Measurements from ENCODE around the gene KRTAP10-11. TPM values are rescaled to one million over a fixed set of nuclear protein-coding genes. Genes with fewer than 3 reads are reported as not detected.
"Not testable (repeated sequence)": the region's sequence is repeated elsewhere in the genome, so short reads cannot be mapped to it uniquely, and the experiment has no call there.

KRTAP10-11 gene, protein sequence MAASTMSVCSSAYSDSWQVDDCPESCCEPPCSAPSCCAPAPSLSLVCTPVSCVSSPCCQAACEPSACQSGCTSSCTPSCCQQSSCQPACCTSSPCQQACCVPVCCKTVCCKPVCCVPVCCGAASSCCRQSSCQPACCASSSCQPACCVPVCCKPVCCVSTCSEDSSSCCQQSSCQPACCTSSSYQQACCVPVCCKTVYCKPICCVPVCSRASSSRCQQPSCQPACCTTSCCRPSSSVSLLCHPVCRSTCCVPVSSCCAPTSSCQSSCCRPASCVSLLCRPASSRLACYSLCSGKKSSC
- not detected for polyA plus RNA-seq (2013, experiment 1 of 2; ENCODE audit: insufficient read length)
- polyA plus RNA-seq (2013, experiment 2 of 2; ENCODE audit: insufficient read length) = not detected

DNA sequence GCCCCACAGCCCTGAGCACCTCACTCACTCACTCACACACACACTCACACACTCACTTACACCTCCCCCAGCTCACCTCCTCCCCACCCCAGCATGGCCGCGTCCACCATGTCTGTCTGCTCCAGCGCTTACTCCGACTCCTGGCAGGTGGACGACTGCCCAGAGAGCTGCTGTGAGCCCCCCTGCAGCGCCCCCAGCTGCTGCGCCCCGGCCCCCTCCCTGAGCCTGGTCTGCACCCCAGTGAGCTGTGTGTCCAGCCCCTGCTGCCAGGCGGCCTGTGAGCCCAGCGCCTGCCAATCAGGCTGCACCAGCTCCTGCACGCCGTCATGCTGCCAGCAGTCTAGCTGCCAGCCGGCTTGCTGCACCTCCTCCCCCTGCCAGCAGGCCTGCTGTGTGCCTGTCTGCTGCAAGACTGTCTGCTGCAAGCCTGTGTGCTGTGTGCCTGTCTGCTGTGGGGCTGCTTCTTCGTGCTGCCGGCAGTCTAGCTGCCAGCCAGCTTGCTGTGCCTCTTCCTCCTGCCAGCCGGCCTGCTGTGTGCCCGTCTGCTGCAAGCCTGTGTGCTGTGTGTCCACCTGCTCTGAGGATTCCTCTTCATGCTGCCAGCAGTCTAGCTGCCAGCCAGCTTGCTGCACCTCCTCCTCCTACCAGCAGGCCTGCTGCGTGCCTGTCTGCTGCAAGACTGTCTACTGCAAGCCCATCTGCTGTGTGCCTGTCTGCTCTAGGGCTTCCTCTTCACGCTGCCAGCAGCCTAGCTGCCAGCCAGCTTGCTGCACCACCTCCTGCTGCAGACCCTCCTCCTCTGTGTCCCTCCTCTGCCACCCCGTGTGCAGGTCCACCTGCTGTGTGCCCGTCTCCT is at the start of gene KRTAP10-11:
Gene KRTAP10-11, plus strand, starts transcription at position 49 of the 856 bp plus-strand sequence. Its CDS starts 45 bp downstream, at position 94.
- DNase-seq = not testable (repeated sequence)

DNA sequence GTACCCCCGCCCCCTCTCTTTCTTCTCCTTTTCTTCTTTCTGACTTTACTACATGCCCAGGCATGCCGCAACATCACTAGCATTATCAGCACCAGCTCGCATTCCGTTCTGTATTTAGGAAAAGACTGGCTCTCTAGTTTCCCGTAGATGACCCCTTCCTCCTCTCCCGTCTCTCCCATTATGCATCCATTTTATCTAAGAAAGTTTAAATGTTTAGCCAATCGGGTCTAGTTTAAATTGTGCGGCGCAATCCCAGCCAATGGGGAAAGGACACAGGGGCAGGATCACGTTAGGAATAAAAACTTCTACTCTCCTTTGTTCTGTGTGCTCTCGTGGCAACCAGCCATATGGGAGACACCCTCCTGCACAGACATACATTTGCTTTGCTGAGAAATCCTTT is 48.2 kb upstream of the KRTAP10-11 start:
- no peak for DNase-seq

DNA sequence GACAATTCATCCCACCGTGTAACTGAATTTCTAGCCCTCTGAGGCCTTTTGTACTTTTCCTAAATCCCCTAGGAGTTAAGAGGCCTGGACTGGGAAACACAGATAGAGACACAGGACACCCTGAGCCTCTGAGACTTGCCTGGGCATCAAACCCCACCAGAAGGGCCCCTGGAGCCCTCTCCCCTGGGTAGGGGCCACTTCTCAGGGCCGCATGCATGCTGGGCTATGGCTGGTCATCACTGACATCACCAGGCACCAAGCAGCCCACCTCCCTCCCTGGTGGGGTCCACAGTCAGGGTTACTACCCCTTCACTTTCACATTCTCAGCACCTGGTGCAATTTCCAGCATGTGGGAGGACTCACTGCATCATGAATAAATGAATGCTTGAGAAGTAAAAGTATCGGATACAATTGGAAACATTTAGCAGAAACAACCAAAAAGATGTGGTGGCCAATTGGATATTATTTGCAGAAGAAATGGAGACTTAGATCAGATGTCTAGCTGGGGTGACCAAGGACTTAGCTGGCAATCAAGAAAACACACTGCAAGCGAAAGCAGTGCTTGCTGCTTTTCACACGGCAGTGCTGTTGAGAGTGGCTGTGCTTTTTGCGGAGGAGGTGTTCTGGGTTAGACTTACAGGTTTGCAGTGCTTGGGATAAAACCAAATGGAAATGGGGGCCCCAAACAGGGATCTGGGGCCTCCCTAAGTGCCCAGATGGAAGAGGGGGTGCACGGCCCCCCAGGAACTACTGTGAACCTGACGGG is 46.8 kb upstream of the KRTAP10-11 start:
- DNase-seq = no peak

DNA sequence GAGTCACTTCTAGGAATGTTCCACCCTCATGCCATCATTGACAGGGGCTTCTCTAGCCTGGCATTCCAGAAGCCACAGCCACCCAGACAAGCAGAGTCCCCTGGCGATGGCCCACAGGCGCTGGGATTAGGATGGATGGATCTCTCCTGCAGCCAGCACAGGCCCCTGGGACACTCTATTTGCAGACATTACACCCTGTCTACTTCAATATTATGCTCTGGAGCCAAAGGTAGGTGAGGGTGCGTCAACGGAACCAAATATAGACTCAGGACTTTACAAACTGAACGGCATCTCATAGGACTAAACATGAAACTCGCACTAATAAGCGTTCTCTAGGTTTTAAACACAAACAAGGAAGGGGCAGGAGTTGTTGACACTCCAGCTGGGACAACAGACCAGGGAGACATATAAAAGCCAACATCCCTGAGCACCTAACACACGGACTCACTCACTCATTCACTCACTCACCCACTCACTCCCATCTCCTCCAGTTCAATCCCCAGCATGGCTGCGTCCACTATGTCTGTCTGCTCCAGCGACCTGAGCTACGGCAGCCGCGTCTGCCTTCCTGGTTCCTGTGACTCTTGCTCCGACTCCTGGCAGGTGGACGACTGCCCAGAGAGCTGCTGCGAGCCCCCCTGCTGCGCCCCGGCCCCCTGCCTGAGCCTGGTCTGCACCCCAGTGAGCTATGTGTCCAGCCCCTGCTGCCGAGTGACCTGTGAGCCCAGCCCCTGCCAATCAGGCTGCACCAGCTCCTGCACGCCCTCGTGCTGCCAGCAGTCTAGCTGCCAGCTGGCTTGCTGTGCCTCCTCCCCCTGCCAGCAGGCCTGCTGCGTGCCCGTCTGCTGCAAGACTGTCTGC is 45.9 kb upstream of the KRTAP10-11 start, which contains the start of gene KRTAP10-7:
Gene KRTAP10-7, plus strand, starts transcription at position 480 of the 861 bp plus-strand sequence. Its CDS starts 25 bp downstream, at position 505.
- DNase-seq = not testable (repeated sequence)

DNA sequence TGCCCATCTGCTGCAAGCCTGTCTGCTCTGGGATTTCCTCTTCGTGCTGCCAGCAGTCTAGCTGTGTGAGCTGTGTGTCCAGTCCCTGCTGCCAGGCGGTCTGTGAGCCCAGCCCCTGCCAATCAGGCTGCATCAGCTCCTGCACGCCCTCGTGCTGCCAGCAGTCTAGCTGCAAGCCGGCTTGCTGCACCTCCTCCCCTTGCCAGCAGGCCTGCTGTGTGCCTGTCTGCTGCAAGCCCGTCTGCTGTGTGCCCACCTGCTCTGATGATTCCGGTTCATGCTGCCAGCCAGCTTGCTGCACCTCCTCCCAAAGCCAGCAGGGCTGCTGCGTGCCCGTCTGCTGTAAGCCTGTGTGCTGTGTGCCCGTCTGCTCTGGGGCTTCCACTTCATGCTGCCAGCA is 45.1 kb upstream of the KRTAP10-11 start:
- not testable (repeated sequence) for DNase-seq

DNA sequence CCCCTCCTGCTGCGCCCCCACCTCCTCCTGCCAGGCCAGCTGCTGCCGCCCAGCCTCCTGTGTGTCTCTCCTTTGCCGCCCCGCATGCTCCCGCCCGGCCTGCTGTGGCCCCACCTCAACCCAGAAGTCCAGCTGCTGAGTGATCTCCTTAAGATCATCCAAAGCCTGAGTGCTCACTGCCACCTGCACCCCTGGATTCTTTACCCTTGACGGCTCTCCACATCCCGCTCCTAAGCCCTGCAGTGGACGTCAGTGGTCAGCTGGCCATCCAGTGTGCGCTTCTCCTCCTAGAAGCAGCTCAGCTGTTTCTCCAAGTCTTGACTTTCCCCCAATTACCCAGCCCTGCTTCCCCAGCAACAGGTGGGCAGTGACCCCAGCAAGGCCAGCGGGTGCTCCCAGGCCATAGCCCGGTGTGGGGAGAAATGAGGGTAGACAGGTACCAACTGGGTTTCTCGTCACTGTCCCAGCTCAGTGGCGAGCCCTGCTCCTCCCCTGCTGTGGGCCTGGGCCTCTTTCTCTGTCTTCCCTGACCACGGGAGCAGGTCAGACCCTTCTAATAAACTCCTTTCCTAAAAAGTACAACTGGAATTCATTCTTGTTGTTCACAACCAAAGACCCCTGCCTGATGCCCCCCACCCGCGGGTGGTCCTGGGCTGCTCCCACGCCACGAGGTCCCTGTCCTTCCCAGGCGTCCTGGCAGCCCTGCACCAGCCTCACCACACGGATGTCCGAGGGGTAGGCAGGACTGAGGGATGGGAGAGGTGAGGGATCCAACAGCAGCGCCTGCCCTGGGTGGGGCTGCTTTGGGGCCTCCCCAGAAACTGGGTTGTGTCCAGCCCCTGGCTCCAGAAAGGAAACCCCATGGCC is 44.4 kb upstream of the KRTAP10-11 start:
- DNase-seq = no peak

DNA sequence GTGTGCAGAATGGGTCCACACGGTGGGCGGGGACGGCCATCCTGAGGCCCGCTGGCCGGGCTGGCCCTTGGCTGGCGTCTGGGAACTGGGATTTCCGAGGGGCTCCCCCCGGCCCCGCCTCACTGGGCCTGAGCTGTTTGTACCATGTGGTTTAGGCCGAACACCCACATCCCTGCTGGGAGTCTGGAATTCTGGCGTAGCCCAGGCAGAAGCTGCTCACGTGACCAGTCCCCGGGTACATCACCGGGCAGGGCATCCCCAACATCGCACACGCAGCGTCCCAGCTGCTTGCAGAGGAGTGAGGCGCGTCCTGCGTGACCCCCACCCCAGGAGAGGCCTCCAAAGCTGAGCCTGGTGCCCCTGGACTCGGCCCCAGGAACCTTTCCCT is 43.8 kb upstream of the KRTAP10-11 start:
- DNase-seq = no peak

DNA sequence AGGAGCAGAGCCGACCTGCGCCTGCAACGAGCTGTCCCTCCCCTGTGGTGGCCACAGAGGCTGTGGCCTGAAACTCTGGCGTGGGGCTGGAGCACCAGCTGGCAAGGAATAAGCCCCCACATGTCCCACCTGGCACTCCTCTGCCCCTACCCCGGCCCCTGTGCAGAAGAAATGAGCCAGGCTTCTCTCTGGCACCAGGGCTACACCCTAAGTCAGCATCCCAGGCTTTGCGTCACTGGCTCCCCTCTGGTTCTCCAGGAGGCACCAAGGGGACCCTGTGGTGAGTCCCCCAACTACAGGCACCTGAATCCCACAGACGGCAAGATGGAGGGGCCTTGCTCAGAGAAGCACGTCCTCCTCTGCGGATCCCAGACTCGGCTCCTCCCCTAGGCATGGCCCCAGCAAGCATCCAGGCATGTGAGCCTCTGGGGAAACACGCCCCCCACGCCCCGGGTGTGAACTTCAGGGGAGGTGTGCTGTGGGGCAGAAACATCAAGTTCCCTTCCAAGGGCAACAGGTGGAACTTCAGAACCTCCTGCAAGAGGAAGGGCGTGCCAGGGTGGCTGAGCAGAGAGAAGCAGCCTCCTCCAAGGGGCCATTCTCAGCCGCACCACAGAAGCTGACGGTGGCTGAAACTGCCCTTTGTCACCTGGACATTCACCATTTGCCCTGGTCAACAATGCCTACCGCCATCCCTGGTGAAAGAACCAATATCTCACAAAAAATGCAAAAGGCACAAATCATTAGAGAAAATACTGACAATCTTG is 42.9 kb upstream of the KRTAP10-11 start:
- no peak for DNase-seq

DNA sequence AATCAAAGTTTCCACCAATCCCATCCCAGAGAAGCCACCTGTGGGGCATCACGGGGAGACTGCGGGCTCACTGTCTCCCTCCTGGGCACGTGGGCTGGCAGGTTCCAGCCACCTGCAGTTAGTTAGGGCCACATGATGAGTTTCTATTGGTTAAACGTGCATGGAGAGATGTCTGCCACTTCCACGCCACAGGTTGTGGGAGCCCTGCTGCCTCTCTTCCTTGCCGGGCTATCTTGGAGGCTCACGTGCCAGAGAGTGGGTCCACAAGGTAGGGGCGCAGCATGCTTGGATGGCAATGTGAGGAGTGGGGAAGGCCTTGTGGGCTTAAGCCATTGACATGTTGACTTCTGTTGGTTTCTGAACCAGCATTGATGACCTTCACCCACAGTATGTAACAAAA is 42.3 kb upstream of the KRTAP10-11 start:
- no peak for DNase-seq

DNA sequence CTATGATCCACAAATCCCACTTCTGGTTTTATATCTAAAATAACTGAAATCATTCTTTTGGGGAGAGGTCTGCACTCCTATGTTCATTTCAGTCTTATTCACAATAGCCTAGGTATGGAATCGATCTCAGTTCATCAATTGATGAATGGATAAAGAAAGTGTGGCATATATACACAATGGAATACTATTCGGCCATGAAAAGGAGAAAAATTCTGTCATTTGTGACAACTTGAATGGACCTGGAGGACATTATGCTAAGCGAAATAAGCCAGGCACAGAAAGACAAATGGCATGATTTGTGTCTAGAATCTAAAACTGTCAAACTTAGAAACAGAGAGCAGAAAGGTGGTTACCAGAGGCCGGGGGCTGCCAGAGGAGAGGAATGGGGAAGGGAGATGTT is 39.7 kb upstream of the KRTAP10-11 start:
- DNase-seq = no peak

DNA sequence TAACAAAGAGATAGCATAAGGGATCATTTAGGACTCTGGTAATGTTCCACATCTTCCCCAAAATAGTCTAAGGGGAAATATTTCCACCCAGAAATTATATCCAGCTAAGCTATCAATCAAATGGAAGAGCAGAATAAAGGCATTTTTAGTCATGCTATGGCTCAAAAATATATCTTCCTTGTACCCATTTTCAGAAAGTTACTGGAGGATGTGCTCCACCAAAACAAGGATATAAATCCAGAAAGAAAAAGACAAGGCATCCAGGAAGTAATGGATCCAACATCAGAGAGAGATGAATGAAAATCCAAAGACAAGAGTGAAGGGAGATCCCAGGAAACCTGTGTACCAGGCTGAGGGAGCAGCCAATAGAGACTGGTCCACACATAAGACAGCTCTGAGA is 37.0 kb upstream of the KRTAP10-11 start:
- no peak for DNase-seq

DNA sequence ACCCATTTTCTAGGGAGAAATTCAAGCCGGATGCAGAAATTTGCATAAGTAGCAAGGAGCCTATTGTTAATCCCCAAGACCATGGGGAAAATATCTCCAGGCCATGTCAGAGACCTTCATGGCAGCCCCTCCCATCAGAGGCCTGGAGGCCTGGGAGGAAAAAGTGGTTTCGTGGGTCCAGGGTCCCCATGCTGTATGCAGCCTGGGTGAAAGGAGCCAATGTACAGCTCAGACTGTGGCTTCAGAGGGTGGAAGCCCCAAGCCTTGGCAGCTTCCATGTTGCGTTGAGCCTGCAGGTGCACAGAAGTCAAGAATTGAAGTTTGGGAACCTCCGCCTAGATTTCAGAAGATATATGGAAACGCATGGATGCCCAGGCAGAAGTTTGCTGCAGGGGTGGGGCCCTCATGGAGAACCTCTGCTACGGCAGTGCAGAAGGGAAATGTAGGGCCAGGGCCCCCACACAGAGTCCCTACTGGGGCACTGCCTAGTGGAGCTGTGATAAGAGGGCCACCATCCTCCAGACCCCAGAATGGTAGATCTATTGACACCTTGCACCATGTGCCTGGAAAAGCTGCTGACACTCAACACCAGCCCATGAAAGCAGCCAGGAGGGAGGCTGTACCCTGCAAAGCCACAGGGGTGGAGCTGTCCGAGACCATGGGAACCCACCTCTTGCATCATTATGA is 35.9 kb upstream of the KRTAP10-11 start:
- not testable (repeated sequence) for DNase-seq

DNA sequence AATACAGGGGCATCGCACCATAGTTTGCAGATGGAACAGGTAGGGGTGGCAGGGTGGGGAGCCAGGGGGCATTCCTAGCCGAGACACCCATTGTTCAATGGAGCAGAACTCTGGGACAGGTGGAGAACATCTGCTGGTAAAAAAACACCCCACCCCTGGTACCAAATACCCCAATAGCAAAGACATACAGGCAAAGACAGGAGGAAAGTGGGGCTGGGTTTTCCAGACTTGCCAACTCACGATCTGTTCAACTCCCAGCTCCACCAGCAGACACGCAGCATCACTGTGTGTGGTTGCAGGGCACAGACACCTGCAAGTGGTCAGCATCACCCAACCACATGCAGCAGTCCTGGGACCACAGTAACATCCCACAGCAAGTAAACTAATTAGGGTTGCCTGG is 34.7 kb upstream of the KRTAP10-11 start:
- no peak for DNase-seq

DNA sequence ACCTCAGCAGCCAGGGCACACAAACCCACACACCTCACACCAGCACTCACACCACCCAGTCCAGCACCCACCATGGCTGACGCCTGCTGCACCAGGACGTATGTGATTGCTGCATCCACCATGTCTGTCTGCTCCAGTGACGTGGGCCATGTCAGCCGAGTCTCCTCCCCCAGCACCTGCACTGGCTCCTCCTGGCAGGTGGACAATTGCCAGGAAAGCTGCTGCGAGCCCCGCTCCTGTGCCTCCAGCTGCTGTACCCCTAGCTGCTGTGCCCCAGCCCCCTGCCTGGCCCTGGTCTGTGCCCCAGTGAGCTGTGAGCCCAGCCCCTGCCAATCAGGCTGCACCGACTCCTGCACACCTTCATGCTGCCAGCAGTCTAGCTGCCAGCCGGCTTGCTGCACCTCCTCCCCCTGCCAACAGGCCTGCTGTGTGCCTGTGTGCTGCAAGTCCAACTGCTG is 34.2 kb upstream of the KRTAP10-11 start, which contains the start of gene KRTAP10-8:
Gene KRTAP10-8, plus strand, starts transcription at position 51 of the 458 bp plus-strand sequence. Its CDS starts 22 bp downstream, at position 73.
- no peak for DNase-seq

DNA sequence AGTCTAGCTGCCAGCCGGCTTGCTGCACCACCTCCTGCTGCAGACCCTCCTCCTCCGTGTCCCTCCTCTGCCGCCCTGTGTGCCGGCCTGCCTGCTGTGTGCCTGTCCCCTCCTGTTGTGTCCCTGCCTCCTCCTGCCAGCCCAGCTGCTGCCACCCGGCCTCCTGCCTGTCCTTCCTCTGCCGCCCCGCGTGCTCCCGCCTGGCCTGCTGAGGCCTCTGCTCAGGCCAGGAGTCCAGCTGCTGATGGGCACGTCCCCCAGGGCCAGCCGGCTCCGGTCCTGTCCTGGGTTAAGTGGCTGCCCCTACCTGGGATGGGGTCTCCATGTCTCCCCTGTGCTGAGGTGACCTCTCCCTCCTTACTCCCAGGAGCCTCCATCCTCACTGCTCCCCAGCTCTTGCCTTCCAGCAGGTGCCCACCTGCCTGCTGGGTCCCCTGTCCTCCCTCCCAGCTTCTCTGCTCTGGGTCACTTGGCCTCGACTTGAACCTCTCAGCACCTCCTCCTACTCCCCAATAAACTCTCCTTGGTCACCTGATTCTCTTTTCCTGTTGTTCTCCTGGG is 33.5 kb upstream of the KRTAP10-11 start:
- no peak for DNase-seq

DNA sequence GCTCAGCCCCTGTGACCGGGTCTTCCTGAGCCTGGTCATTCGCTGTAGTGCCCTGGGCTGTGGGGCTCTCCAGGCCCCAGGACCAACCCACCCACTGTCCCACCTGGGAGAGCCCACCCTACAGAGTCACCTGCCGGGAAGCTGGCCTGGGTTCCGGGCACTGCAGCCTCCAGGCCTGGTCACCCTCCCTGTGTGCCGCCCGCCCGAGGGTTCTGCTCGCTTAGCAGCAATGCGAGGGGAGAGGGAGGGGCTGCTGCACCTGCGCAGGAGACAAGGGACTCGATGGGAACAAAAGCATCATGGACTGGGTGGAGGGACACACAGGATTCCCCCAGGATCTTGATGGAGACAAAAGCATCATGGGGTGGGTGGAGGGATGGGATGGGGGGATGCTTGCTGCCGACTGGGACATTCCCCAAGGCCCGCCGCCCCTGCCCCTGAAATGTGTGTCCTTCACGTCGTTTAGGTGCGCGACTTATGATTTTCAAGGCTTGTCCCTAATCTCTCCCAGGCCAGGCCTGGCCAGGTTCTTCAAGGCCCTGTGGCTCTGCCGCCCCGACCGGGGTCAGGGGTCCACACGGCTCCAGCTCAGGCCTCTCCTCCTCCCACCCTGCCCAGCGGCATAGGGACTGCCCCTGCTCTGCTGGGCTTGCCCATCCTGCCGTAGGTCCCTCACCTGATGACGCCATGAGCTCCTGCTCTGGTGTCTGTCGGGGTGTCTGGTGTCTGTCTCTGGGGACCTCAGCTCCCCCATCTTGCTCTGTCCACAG is 32.6 kb upstream of the KRTAP10-11 start:
- DNase-seq = no peak

DNA sequence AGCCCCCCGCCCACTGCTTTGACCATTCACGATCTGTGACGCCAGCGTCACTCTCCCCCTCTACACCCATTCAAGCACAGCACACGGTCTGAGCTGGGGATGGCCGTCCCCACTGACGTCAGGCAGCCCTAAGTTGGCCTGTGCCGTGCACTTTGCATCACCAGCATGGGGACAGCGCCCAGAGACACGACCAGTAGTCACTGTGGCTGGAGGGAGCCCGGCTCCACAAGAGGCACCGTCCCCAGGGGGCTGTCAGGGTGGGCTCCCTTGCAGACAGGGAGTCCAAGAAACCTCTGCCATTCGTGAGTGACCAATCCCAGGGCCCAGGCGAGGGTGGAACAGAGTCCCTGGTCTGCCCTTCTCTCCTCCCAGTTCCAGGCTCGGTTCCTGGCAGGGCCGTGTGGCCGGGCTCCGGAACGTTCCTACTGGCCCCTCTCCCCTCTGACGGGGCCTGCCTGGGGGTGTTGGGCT is 32.0 kb upstream of the KRTAP10-11 start:
- DNase-seq = no peak

DNA sequence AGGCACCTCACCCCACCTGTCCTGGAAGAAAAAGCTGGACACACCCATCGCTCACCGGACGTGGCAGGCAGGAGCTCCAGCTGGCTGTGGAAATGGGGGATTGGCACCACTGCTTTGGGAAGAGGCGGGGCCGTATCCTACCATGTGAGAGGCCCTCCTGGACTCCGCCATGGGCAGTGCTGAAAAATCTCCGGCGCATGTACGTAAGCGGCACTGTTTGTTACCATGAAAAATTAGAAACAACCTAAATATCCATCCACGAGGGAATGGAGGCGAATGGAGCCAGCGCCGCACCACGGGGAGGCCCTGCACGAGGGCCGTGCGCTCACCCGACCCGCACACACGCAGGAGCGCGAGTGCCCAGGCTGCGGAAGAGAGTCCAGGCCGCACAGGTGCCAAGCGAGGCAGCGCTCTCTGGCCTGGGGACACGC is 31.2 kb upstream of the KRTAP10-11 start:
- DNase-seq = no peak
